ENCODE measurements around the gene RWDD1.

DNA sequence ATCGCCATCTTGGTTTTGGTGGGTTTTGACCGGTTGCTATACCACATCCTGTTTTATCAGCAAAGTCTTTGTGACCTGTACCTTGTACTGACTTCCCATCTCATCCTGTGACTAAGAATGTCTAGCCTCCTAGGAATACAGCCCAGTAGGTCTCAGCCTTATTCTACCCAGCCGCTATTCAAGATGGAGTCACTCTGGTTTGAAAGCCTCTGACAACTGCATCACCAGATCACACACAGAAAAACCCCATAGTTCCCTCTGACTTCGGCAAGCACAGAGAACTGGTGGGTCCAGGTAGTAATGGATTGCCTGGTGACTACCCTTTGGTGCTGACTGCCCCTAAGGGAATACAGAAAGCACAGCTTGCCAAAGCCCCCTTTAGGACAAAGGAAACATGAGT, 34.6 kb downstream of the RWDD1 start:
- TF ChIP-seq POLR2A (IDR thresholded peaks at IDR 0.05) = no peak
- TF ChIP-seq CTCF (IDR thresholded peaks at IDR 0.05) = no peak
